ACHN (cell line): ENCODE measurements around the gene F7.
"Not testable (repeated sequence)": the region's sequence is repeated elsewhere in the genome, so short reads cannot be mapped to it uniquely, and the experiment has no call there.

Experiments
- DNase-seq: peaks from one replicate; pipeline ENCODE4 v3.0.0-alpha.2; 2015
- in situ Hi-C: cut with HindIII; loops from 2 replicates; pipeline ENCODE4 v1.10.0; 2017; ENCODE audit warnings: low sequenced_read_pairs, low pct_ligation_motif_present, low pct_unique_long_range_greater_than_20kb

The F7 gene

DNA sequence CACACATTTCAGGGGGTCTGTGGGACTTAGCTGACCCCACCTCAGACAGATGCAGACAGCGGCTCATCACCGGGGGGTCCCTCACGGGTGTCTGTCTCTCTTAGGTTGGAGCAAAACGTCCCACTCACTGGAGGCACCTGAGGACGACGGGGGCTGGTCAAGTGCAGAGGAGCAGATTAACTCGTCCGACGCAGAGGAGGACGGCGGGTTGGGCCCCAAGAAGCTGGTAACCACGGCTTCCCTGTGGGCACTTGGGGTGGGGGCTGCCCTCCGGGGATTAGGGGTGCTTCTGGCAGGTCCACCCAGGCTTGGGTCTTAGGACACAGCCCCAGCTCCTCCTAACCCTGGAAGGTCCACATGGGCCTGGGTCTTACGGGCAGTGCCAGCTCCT, 11.2 kb upstream of the F7 start:
- no peak for DNase-seq
- in situ Hi-C loops = no loop called here

DNA sequence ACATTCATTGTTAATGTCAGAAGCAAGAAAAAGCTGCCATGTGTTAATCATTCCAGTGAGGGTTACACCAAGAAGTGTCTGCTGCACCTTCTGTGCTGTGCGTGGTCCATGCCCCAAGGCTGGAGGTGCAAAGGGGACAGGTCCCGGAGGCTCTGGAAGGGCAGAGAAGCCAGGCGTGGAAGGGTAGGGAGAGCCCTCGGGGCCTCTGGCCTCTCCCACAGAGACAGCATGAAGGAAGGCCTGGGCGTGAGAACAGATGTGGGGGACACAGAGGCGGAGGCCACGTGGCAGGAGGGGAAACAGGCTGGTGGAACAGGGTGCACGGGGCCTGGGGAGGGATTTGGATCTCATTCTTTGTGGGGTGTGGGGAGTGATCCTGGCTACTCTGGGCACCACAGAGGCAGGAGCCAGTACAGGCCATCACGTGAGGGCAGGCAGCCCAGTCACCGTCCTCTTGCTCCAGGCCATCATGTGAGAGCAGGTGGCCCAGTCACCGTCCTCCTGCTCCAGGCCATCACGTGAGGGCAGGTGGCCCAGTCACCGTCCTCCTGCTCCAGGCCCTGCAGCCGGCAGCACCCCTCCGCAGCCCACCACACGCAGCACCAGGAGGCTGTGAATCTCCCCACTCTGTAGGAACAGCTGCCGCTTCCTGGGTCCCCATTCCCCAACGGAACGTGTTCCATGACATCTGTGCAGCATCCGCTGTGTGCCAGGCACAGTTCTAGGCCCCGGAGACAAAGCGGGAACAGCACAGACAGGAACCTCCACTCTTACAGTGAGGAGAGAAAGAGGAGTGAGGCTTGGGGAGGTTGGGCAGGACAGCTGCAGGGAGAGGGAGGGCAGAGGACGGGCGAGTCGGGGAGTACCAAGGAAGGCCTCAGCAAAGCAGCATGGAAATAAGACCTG, 10.2 kb upstream of the F7 start:
- DNase-seq = no peak
- in situ Hi-C loops = no loop called here

DNA sequence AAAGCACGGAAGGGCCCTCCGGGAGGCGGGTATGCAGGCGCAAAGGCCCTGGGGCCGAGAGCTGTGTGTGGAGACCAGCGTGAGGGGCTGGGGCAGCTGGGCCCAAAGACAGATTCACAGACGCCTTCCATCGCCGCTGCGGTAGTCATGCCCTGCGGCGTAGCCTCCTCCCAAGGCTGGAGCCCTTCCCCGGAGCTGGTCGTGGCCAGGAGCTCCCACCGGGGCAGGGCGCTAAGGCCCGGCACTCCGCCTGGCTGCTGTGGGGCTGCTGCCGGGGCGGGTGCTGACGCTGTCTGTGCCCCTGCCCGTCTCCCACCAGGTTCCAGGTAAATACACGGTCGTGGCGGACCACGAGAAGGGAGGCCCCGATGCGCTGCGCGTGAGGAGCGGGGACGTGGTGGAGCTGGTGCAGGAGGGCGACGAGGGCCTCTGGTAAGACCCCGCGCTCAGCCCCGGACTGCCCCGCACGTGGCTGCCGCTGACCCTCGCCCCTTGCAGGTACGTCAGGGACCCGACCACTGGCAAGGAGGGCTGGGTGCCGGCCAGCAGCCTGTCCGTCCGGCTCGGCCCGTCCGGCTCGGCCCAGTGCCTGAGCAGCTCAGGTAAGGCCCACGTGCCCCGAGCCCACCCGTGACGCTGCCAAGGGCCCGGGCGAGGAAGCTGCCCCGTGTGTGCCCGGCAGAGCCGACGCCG, 9.4 kb upstream of the F7 start:
- no peak for DNase-seq
- in situ Hi-C loops = no loop called here

DNA sequence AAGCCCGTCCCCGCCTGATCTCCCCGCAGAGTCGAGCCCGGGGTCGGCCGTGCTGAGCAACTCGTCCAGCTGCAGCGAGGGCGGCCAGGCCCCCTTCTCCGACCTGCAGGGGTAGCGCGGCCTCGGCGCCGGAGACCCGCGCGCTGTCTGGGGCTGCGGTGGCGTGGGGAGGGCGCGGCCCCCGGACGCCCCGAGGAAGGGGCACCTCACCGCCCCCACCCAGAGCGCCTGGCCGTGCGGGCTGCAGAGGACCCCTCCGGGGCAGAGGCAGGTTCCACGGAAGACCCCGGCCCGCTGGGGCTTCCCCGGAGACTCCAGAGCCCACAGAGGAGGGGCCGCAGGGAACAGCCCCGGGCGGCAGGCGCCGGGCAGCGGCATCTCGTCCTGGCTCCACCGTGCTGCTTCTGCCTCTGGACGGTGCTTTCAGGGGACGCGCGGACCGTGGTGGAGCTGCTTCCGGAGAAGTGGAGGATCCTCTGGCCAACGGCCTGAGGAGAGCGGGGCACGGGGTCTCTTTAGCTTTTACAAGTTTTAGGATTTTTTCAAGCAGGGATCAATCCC, 8.8 kb upstream of the F7 start:
- in situ Hi-C loops = no loop called here
- DNase-seq = no peak

DNA sequence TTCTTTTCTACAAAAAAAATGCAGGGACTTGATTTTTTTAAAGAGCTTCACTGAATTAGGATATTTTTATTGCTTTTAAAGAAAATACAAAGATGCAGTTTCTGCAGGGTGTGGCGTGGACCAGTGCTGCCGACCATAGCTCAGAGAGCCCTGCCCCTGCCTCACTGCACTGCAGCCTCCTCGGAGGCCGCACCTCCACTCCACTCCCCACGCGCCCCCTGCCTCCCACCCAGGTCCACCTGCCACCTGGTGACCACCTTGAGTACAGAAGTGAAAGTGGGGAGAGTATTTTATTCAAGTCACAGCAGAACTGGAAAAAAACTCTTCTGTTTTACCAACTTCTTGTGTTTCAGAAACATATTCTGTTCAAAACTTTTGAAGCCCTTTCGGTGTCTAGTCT, 7.9 kb upstream of the F7 start:
- in situ Hi-C loops = no loop called here
- no peak for DNase-seq

DNA sequence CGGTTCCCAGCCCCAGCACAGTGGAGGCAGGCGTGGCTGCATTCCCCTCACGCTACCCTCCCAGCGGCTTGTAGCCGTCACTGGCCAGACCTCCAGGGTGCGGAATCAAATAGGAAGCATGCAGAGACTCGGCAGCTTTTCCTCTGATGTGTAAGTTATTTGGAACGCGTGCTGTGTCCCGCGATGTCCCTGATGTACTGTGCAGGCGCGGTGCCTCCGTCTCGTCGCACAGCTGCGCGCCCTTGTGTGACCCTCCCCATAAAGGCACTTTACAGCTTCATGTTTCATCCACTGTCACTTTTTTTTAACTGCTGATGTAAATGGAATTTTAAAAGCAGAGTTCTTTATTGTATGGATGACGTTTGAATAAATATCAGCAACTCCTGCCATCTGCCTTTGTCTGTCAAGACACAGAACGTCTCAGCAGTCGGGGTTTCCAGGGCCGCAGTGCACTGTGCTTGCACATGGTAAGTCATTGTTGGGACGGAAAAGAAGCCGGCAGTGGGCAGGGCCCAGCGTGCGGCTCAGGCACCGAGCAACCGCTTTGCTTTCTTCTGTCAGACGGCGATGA, 7.3 kb upstream of the F7 start:
- no peak for DNase-seq
- in situ Hi-C loops = no loop called here

DNA sequence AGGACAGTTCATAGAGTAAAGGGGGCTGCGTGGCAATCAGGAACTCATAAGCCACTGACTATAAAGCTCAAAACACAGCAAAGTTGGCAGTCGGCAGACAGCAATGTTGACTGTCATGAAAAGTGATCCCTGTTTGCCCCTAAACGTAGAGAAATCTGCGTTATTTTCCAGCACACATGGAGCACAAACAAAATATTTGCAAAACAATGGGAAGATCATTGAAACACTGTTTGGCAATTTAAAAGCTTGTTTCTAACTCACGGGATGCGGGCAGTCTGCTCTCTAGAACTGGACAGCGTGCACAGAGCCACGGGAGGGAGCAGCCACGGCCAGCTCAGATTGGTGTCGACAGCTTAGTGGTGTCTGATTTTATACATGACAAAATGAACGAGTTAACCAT, 6.4 kb upstream of the F7 start:
- in situ Hi-C loops = no loop called here
- DNase-seq = no peak

DNA sequence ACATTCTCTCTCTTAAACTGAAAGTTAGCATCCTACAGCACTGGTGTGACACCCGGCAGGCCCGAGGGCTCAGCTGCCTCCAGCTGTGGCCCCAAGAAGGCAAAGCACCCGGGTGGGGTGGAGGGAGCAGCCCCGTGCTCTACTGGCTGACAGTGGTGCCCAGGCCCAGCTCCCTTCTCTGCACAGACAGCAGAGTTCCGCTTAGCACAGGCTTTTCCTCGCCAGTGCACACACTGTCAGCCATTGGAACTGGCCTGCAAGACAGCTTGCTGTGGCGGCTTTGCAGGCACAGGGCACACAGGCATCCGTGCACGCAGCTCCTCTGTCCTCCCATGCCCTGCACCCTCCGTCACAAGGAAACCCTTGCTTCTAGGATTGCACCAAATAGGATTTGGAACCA, 3.3 kb upstream of the F7 start:
- DNase-seq, in situ Hi-C loops: not testable (repeated sequence)

DNA sequence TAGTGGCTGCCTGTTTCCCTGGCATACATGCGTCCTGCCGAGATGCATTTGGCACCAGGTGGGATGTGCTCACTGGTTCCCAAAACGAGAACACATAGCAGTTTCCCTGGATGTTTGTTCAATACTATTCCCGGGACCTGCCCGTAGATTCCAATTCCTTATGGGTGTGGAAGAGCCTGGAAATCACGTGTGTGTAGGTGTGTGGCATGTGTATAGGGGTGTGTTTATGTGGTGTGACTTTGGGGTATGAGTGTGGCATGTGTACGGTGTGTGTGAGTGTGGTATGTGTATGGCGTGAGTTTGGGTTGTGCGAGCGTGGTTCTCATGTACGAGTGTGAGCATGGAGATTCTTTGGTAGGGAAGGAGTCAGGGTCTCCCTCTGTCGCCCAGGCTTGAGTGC, 2.9 kb upstream of the F7 start:
- in situ Hi-C loops = no loop called here
- DNase-seq = no peak

DNA sequence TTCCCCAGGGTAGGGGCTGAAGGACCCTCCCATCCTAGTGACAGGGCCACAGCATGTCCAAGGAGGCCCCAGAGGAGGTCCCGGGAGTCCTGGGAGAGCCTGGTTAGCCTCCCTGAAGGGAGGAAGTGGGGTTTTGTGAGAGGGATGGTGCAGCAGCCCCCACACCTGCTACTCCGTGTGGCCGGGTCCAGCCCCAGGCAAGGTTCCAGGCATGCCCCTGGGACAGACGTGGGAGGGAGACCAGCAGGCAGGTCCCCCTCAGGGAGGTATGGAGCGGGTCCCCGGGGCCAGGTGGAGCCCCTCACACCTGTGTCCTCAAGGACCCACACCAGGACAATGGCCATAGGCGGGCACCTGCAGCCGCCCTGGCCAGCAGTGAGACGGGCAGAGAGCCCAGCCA, 1.9 kb upstream of the F7 start:
- DNase-seq = no peak
- in situ Hi-C loops = no loop called here

DNA sequence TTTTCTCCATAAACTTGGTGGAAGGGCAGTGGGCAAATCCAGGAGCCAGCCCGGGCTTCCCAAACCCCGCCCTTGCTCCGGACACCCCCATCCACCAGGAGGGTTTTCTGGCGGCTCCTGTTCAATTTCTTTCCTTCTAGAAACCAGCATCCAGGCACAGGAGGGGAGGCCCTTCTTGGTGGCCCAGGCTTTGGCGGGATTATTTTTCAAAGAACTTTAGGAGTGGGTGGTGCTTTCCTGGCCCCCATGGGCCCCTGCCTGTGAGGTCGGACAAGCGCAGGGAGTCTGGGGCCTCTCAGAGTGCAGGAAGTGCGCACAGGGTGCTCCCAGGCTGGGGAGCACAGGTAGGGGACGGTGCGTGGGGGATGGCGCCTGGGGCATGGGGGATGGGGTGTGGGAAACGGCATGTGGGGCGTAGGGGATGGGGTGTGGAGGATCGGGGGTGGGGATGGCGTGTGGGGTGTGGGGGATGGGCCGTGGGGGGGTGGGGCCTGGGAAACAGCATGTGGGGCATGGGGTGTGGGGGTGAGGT, 396 bp downstream of the F7 start:
- DNase-seq = no peak
- in situ Hi-C loops = no loop called here

DNA sequence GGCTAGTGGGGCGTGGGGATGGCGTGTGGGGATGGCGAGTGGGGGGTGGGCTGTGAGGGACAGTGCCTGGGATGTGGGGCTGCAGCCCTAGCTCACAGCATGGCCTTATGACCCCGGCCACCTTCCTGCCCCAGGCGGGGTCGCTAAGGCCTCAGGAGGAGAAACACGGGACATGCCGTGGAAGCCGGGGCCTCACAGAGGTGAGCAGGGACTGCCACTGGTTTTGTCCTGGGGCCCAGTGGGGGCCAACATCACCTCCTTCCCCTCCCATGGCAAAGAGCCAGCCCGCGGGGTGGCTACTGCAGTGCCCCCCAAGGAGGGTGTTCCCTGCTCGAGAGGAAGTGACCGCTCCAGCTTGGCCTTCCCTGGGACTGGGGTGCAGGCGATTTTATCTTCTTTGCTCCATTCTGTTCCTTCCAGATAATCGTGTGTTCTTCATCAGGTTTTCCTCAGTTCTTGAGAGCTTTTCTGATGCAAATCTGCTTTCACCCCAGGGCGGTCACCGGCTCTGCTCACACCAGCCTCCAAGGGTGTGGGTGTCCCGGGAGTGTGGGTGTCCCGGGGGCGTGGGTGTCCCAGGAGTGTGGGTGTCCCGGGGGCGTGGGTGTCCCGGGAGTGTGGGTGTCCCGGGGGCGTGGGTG, 1.2 kb downstream of the F7 start:
- in situ Hi-C loops = no loop called here
- DNase-seq = no peak

DNA sequence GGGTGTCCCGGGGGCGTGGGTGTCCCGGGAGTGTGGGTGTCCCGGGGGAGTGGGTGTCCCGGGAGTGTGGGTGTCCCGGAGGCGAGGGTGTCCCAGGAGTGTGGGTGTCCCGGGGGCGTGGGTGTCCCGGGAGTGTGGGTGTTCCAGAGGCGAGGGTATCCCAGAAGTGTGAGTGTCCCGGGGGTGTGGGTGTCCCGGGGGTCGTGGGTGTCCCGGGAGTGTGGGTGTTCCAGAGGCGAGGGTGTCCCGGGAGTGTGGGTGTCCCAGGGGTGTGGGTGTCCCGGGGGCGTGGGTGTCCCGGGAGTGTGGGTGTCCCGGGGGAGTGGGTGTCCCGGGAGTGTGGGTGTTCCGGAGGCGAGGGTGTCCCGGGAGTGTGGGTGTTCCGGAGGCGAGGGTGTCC, 2.9 kb downstream of the F7 start:
- DNase-seq, in situ Hi-C loops: not testable (repeated sequence)

DNA sequence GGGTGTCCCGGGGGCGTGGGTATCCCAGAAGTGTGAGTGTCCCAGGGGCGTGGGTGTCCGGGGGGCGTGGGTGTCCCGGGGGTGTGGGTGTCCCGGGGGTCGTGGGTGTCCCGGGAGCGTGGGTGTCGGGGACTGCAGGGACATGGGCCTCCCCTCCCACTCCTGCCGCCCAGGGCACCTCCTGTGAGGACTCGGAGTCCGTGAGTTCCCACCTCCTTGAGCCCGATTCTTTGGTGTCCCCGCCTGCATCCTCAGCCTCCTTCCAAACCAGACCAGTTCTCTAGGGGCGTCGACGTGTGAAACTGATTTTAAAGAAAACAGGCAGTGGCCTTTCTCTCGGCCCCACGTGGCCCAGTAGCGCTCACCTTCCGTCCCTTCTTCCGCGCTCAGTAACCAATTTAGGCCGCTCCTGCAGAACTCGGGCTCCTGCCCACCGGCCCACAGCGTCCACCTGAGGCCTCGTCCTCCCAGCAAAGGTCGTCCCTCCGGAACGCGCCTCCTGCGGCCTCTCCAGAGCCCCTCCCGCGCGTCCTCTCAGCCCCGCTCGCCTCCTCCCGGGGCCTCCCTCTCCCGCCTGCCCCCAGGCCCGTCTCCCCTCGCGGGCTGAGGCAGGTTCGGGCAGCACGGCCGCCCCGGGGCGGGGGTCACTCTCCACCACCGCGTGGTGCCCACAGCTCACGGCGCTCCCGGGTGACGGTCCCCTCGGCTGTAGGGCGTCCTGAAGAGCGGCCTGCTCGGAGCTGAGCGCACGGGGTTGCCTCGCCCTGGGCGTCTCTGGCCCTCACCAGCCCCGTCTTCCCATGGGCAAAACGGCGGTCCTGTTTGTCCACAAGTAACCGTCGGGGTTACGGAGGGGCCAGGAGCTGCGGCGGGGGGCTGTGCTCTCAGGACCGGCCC, 3.8 kb downstream of the F7 start:
- no peak for DNase-seq
- in situ Hi-C loops = no loop called here

DNA sequence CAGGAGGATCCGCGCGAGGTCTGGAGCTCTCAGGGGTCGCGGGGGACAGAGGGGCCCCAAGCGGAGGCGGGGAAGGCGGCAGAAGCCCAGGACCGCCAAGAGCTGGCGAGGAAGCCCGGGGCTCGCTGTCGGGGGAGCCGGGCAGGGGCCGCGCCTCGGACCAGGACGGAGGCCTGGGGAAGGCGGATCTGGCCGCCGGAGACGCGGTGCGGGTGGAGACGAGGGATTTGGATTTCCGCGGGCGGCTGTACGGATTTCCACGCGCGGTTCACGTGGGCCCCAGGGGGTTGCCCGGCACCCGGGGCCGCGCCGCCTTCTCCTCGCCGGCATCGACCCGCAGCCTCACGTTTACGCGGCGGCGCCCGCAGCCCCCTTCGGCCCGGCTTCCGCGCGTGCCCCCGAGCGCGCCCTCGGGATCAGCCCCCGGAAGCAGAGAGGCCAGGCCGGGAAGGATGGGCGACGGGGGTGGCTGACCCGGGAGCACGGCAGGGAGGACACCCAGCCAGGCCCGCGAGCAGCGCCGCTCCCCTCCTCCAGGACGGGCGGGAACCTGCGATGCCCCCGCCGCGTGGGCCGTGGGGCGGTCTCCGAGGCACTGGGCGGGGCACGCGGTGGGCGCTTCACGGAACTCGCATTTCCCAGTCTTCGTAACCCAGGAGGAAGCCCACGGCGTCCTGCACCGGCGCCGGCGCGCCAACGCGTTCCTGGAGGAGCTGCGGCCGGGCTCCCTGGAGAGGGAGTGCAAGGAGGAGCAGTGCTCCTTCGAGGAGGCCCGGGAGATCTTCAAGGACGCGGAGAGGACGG, 4.7 kb downstream of the F7 start:
- in situ Hi-C loops = no loop called here
- DNase-seq = no peak

DNA sequence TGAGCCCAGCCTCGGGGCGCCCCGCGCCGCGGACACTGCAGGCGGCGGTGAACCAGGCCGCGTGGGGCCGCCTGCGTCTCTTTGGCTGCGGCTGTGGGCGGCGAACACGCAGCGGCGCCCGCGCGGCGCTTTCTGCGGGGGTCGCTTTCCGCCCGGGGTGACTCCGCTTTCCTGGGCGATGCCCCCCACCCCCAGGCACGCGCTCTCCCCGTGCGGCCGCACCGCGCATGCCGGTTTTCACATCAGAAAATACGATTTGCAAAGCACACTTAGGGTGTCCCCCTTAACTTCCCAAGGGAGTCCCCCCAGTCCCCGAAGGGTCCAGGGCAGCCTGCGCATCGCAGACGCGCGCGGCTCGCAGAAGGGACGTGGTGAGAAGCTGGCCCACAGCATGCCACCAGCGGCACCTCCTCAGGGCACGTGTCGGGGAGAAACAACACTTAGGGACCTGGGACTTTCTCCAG, 5.3 kb downstream of the F7 start:
- in situ Hi-C loops = no loop called here
- DNase-seq = no peak

DNA sequence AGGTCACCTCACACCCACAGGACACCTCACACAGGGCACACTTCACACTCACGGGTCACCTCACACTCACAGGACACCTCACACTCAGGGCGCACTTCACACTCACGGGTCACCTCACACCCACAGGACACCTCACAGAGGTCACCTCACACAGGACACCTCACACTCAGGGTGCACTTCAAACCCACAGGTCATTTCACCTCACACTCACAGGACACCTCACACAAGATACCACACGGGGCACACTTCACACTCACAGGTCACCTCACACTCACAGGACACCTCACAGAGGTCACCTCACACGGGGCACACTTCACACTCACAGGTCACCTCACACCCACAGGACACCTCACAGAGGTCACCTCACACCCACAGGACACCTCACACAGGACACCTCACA, 6.2 kb downstream of the F7 start:
- in situ Hi-C loops, DNase-seq: not testable (repeated sequence)
